Neural cell (in vitro differentiated cells): ENCODE measurements around the gene SH3BP5. TPM values are rescaled to one million over a fixed set of nuclear protein-coding genes. Genes with fewer than 3 reads are reported as not detected.

Experiments
- H2AFZ ChIP-seq: fragments of 200-600, 300-800 bp; sonication (generic), shearing (Covaris generic); 2 replicates; pipeline ENCODE4 v1.6.0; 2014; ENCODE audit warnings: low read depth, mild to moderate bottlenecking, antibody characterized with exemption, low read length, moderate library complexity
- H3F3A ChIP-seq: fragments of 200-600 bp; shearing (Covaris generic); 2 replicates; pipeline ENCODE4 v1.6.1; 2016; ENCODE audit warnings: mild to moderate bottlenecking, moderate library complexity, mixed read lengths, antibody characterized with exemption, low read length; ENCODE audit not compliant: insufficient read depth, poor library complexity, severe bottlenecking
- H3K27ac ChIP-seq: fragments of 200-600, 300-800 bp; sonication (generic), shearing (Covaris generic); 2 replicates; pipeline ENCODE4 v1.5.1; 2014; ENCODE audit warnings: mild to moderate bottlenecking, low read length, moderate library complexity
- H3K27me3 ChIP-seq: fragments of 300-800, 200-600 bp; sonication (generic), shearing (Covaris generic); 2 replicates; pipeline ENCODE4 v1.6.0; 2014; ENCODE audit warnings: mild to moderate bottlenecking, low read depth, low read length, moderate library complexity; ENCODE audit not compliant: insufficient read depth
- H3K36me3 ChIP-seq: fragments of 300-800, 200-600 bp; sonication (generic), shearing (Covaris generic); 2 replicates; pipeline ENCODE4 v1.5.1; 2014; ENCODE audit warnings: mild to moderate bottlenecking, antibody characterized with exemption, low read length, moderate library complexity; ENCODE audit not compliant: insufficient read depth
- H3K4me2 ChIP-seq: fragments of 300-800, 200-600 bp; sonication (generic), shearing (Covaris generic); 2 replicates; pipeline ENCODE4 v1.6.0; 2014; ENCODE audit warnings: mild to moderate bottlenecking, low read length
- H3K4me3 ChIP-seq: fragments of 300-800, 200-600 bp; sonication (generic), shearing (Covaris generic); 2 replicates; pipeline ENCODE4 v1.5.1; 2014; ENCODE audit warnings: mild to moderate bottlenecking, low read length, moderate library complexity
- H3K79me2 ChIP-seq: fragments of 200-600 bp; shearing (Covaris generic); replicated peaks from 2 replicates; pipeline ENCODE4 v1.6.0; 2014; ENCODE audit warnings: mild to moderate bottlenecking, low read length, moderate library complexity; ENCODE audit not compliant: insufficient read depth
- H3K9ac ChIP-seq: fragments of 300-800, 200-600 bp; sonication (generic), shearing (Covaris generic); 2 replicates; pipeline ENCODE4 v1.6.1; 2016; ENCODE audit warnings: mild to moderate bottlenecking, low read length, mixed read lengths
- H3K9me2 ChIP-seq: fragments of 200-600 bp; shearing (Covaris generic); 2 replicates; pipeline ENCODE4 v1.6.1; 2016; ENCODE audit warnings: mild to moderate bottlenecking, low read length, mixed read lengths; ENCODE audit not compliant: insufficient read depth
- H3K9me3 ChIP-seq: fragments of 200-600, 300-800 bp; sonication (generic), shearing (Covaris generic); 2 replicates; pipeline ENCODE4 v1.6.1; 2016; ENCODE audit warnings: mild to moderate bottlenecking, mixed run types, low read length, moderate library complexity, mixed read lengths
- H4K20me1 ChIP-seq: fragments of 200-600 bp; shearing (Covaris generic); 2 replicates; pipeline ENCODE4 v1.6.1; 2016; ENCODE audit warnings: mild to moderate bottlenecking, mixed run types; ENCODE audit not compliant: insufficient read depth
- EP300 ChIP-seq: fragments of 450-650 bp; conservative IDR thresholded peaks from 2 replicates; pipeline ENCODE4 v1.6.1; 2014; ENCODE audit warnings: antibody characterized with exemption, mild to moderate bottlenecking, moderate library complexity; ENCODE audit not compliant: poor library complexity, severe bottlenecking
- EZH2 ChIP-seq: fragments of 200-600, 300-800 bp; shearing (Covaris generic), sonication (generic); IDR thresholded peaks from 2 replicates; pipeline ENCODE4 v1.6.1; 2014; ENCODE audit warnings: antibody characterized with exemption, low read length, borderline replicate concordance, mild to moderate bottlenecking; ENCODE audit not compliant: insufficient read depth, poor library complexity, severe bottlenecking
- MXI1 ChIP-seq: fragments of 450-650 bp; conservative IDR thresholded peaks from 2 replicates; pipeline ENCODE4 v1.6.1; 2014; ENCODE audit warnings: antibody characterized with exemption, mild to moderate bottlenecking; ENCODE audit not compliant: poor library complexity, severe bottlenecking
- RAD21 ChIP-seq: fragments of 450-650 bp; conservative IDR thresholded peaks from 2 replicates; pipeline ENCODE4 v1.6.1; 2014; ENCODE audit warnings: antibody characterized with exemption, mild to moderate bottlenecking, moderate library complexity
- SMC3 ChIP-seq: fragments of 450-650 bp; conservative IDR thresholded peaks from 2 replicates; pipeline ENCODE4 v1.6.1; 2014; ENCODE audit warnings: antibody characterized with exemption, mild to moderate bottlenecking, moderate library complexity; ENCODE audit not compliant: poor library complexity
- TAF1 ChIP-seq: IDR thresholded peaks from 2 replicates; pipeline ENCODE4 v1.6.1; 2012; ENCODE audit warnings: low read depth
- polyA plus RNA-seq: library from polyadenylated mRNA; depleted of rRNA; stranded (reverse); fragments of >200 nt; gene quantifications from 2 replicates; pipeline ENCODE4 v1.2.3, GENCODE V29; 2014
- TF ChIP-seq, protein P1 (sequence below): fragments of 450-650 bp; IDR thresholded peaks from 2 replicates; pipeline ENCODE4 v1.5.1; 2014; ENCODE audit warnings: antibody characterized with exemption, mild to moderate bottlenecking, moderate library complexity; ENCODE audit not compliant: poor library complexity, severe bottlenecking
- TF ChIP-seq, protein P2 (sequence below): IDR thresholded peaks from 2 replicates; pipeline ENCODE4 v1.6.1; 2012; ENCODE audit warnings: borderline replicate concordance

Gene SH3BP5
- polyA plus RNA-seq, 1 donor from 2014 or later: 166 TPM

DNA sequence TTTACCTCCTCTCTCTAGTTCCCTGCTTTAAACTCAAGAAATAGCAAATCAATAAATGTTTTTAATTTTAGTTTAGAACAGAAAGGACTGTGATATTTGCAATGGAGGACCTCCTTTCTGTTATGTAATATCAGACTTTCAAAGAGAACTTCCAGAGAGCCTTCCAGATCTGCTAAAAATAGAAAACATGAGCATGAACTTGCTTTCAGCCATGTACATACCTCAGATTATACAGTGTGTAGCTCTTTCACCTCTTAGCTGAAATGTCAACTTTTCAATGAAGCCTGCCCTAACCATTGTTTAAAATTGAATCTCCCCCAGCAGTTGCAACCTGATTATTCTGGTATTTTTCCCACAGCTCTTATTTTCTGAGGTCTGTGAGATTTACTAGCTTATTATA, 113.7 kb downstream of the SH3BP5 start:
- Histone ChIP-seq H3K9me2 (no peaks in the 10 kb centered on the region), H3K9ac (no peak overlapping the region), H3K4me3 (no peak overlapping the region), H4K20me1 (no peaks in the 10 kb centered on the region), H3K36me3 (peaks cover 11% of the 10 kb centered on the region), H3K79me2 (peaks cover 2% of the 10 kb centered on the region), H3K4me2 (no peak overlapping the region), H2AFZ (no peak overlapping the region), H3F3A (no peaks in the 10 kb centered on the region), H3K27me3 (no peaks in the 10 kb centered on the region), H3K9me3 (no peaks in the 10 kb centered on the region), H3K27ac (no peak overlapping the region)
- no peak for TF ChIP-seq SMC3
- TF ChIP-seq, protein P1, sequence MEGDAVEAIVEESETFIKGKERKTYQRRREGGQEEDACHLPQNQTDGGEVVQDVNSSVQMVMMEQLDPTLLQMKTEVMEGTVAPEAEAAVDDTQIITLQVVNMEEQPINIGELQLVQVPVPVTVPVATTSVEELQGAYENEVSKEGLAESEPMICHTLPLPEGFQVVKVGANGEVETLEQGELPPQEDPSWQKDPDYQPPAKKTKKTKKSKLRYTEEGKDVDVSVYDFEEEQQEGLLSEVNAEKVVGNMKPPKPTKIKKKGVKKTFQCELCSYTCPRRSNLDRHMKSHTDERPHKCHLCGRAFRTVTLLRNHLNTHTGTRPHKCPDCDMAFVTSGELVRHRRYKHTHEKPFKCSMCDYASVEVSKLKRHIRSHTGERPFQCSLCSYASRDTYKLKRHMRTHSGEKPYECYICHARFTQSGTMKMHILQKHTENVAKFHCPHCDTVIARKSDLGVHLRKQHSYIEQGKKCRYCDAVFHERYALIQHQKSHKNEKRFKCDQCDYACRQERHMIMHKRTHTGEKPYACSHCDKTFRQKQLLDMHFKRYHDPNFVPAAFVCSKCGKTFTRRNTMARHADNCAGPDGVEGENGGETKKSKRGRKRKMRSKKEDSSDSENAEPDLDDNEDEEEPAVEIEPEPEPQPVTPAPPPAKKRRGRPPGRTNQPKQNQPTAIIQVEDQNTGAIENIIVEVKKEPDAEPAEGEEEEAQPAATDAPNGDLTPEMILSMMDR: no peak
- no peak for TF ChIP-seq EP300
- TF ChIP-seq RAD21: no peak
- TF ChIP-seq, protein P2, sequence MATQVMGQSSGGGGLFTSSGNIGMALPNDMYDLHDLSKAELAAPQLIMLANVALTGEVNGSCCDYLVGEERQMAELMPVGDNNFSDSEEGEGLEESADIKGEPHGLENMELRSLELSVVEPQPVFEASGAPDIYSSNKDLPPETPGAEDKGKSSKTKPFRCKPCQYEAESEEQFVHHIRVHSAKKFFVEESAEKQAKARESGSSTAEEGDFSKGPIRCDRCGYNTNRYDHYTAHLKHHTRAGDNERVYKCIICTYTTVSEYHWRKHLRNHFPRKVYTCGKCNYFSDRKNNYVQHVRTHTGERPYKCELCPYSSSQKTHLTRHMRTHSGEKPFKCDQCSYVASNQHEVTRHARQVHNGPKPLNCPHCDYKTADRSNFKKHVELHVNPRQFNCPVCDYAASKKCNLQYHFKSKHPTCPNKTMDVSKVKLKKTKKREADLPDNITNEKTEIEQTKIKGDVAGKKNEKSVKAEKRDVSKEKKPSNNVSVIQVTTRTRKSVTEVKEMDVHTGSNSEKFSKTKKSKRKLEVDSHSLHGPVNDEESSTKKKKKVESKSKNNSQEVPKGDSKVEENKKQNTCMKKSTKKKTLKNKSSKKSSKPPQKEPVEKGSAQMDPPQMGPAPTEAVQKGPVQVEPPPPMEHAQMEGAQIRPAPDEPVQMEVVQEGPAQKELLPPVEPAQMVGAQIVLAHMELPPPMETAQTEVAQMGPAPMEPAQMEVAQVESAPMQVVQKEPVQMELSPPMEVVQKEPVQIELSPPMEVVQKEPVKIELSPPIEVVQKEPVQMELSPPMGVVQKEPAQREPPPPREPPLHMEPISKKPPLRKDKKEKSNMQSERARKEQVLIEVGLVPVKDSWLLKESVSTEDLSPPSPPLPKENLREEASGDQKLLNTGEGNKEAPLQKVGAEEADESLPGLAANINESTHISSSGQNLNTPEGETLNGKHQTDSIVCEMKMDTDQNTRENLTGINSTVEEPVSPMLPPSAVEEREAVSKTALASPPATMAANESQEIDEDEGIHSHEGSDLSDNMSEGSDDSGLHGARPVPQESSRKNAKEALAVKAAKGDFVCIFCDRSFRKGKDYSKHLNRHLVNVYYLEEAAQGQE: no peak
- TF ChIP-seq TAF1: no peak
- TF ChIP-seq EZH2: no peak

DNA sequence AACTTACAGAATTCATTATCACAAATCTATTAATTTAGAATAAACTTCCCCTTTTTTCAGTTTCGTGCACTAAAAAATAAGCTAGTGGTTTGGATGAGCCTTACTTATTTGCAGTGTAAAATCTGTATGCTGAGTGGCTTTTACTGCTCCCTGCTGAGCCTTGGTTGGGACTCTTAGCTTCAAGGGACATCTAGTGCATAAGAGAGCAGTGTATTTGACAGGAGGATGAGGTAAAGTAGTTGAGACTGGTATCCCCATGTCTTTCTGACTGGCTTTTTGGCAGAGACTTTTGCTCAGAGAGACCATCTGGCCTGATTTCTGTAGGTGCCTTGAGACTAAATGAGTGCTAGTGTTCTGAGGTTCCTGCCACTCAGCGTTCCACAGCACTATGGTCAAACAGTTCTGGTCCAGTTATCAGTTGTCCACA, 114.5 kb downstream of the SH3BP5 start:
- Histone ChIP-seq H3K79me2 (peaks cover 2% of the 10 kb centered on the region), H3K36me3 (peaks cover 14% of the 10 kb centered on the region), H4K20me1 (no peaks in the 10 kb centered on the region), H3F3A (no peaks in the 10 kb centered on the region), H2AFZ (no peak overlapping the region), H3K4me2 (no peak overlapping the region), H3K27ac (no peak overlapping the region), H3K9me3 (no peaks in the 10 kb centered on the region), H3K9ac (no peak overlapping the region), H3K4me3 (no peak overlapping the region), H3K27me3 (no peaks in the 10 kb centered on the region), H3K9me2 (no peaks in the 10 kb centered on the region)
- TF ChIP-seq MXI1: no peak
- TF ChIP-seq, protein P2: no peak
